ENCODE results near the gene RPS5. TPM values are rescaled to one million over a fixed set of nuclear protein-coding genes. Genes with fewer than 3 reads are reported as not detected.

Gene RPS5
- total and polyA plus RNA-seq, 7 experiments from 2014 or later: 911 to 1,925 (median 1,596) TPM

- no peaks in the 10 kb centered on the region for H3K9me3 Mint-ChIP-seq
- peaks cover 16 to 34% (median 27%) of the 10 kb centered on the region in 7 donors for H3K4me1 Mint-ChIP-seq
- CTCF ChIA-PET: interaction anchor here (0.8 kb wide), 1 partner anchor 16 kb away, joined by 3 read pairs; the partner anchor contains the start of gene ZNF497
- no peaks in the 10 kb centered on the region for H3K27me3 ChIP-seq (ENCODE audit: control insufficient read depth in 2 of 2, insufficient read depth in 2 of 2, low read length in 2 of 2)
- DNase-seq (peak in 1 of 9 donors; percentile 5), ATAC-seq (no peak)
- H3K4me1 ChIP-seq (ENCODE audit: control insufficient read depth in 2 of 2, insufficient read depth in 2 of 2, low read length in 2 of 2): peaks cover 14 to 20% of the 10 kb centered on the region in 2 donors
- H3K4me3 Mint-ChIP-seq: peak overlapping the region; percentile 87 to 98 (median 91)
- no peak overlapping the region for H3K4me3 ChIP-seq (ENCODE audit: low read length)
- no peak overlapping the region for H3K27ac ChIP-seq (ENCODE audit: low read depth, low read length)
- POLR2A ChIA-PET: interaction anchor here (1.5 to 3.5 kb wide), 2 partner anchors 10 to 16 kb away, joined by 4 to 34 read pairs; partner anchors contain the start of gene ZNF497
- H3K36me3 ChIP-seq (ENCODE audit: control insufficient read depth in 2 of 3, insufficient read depth in 3 of 3, low read length in 3 of 3): no peaks in the 10 kb centered on the region
- peaks cover 0 to 2% (median 0%) of the 10 kb centered on the region in 5 donors for H3K36me3 Mint-ChIP-seq
- H3K27me3 Mint-ChIP-seq: no peaks in the 10 kb centered on the region
- H3K27ac Mint-ChIP-seq: peak overlapping the region in 7 of 9 donors; percentile 93 to 95 (median 94)
- no peaks in the 10 kb centered on the region for H3K9me3 ChIP-seq (ENCODE audit: control insufficient read depth in 2 of 3, low read length in 3 of 3)
- intact Hi-C loops (cut with micrococcal nuclease): no loop called here
Observed at GRCh38 chr19:58379246-58379645, 7.8 kb upstream of the RPS5 start.

- Histone ChIP-seq H3K27ac (ENCODE audit: low read depth, low read length) (peak overlapping the region; percentile 96), H3K27me3 (ENCODE audit: control insufficient read depth in 2 of 2, insufficient read depth in 2 of 2, low read length in 2 of 2) (no peaks in the 10 kb centered on the region), H3K4me1 (ENCODE audit: control insufficient read depth in 2 of 2, insufficient read depth in 2 of 2, low read length in 2 of 2) (peaks cover 14 to 20% of the 10 kb centered on the region in 2 donors), H3K9me3 (ENCODE audit: control insufficient read depth in 2 of 3, low read length in 3 of 3) (no peaks in the 10 kb centered on the region), H3K4me3 (ENCODE audit: low read length) (peak overlapping the region; percentile 97), H3K36me3 (ENCODE audit: control insufficient read depth in 2 of 3, insufficient read depth in 3 of 3, low read length in 3 of 3) (no peaks in the 10 kb centered on the region)
- Mint-ChIP-seq H3K9me3 (no peaks in the 10 kb centered on the region), H3K27ac (peak overlapping the region; percentile 91 to 95 (median 94)), H3K4me3 (peak overlapping the region; percentile 87 to 98 (median 91)), H3K4me1 (peaks cover 16 to 34% (median 28%) of the 10 kb centered on the region in 7 donors), H3K27me3 (no peaks in the 10 kb centered on the region), H3K36me3 (peaks cover 0 to 2% (median 0%) of the 10 kb centered on the region in 5 donors)
- intact Hi-C loops (cut with micrococcal nuclease): loop anchor here (2.0 to 10.0 kb wide), 5 partner anchors 33 to 1099 kb away; partner anchors contain the start of genes ZNF324 (in 1 of the 2), ZNF417 (in 1 of the 2), ZNF419 (in 1 of the 2) and ZNF460 (in 1 of the 2)
- DNase-seq (no peak), ATAC-seq (no peak)
- ChIA-PET CTCF (interaction anchor here (0.8 kb wide), 1 partner anchor 17 kb away, joined by 3 read pairs; the partner anchor contains the start of gene ZNF497), POLR2A (interaction anchor here (0.7 to 3.5 kb wide), 4 partner anchors 10 to 121 kb away, joined by 3 to 34 read pairs (median 4); partner anchors contain the start of genes ZNF497 and ZNF584)
Observed at GRCh38 chr19:58380037-58380661, 6.9 kb upstream of the RPS5 start.

GRCh38 chr19:58380662-58381459, 6.2 kb upstream of the RPS5 start, which contains the start of gene ZNF837:
TSS of gene ZNF837 (minus strand) at chr19:58381030. CDS start at chr19:58369332, 11,698 bp downstream.
- ChIA-PET POLR2A (interaction anchor here (0.5 to 3.5 kb wide), 14 partner anchors 10 to 699 kb away, joined by 3 to 34 read pairs (median 4); partner anchors contain the start of genes TRIM28, ZNF132, ZNF497 and ZNF551), CTCF (no interaction called here)
- Histone ChIP-seq H3K27ac (ENCODE audit: low read depth, low read length) (peak within 1 kb of the TSS; percentile 96), H3K27me3 (ENCODE audit: control insufficient read depth in 2 of 2, insufficient read depth in 2 of 2, low read length in 2 of 2) (no peaks in the 10 kb centered on the region), H3K9me3 (ENCODE audit: control insufficient read depth in 2 of 3, low read length in 3 of 3) (no peaks in the 10 kb centered on the region), H3K36me3 (ENCODE audit: control insufficient read depth in 2 of 3, insufficient read depth in 3 of 3, low read length in 3 of 3) (no peaks in the 10 kb centered on the region), H3K4me1 (ENCODE audit: control insufficient read depth in 2 of 2, insufficient read depth in 2 of 2, low read length in 2 of 2) (peaks cover 21 to 25% of the 10 kb centered on the region in 2 donors), H3K4me3 (ENCODE audit: low read length) (peak within 1 kb of the TSS; percentile 97)
- peak; percentile 90 to 100 (median 98) for DNase-seq
- Mint-ChIP-seq H3K36me3 (peaks cover 0 to 2% (median 0%) of the 10 kb centered on the region in 5 donors), H3K27ac (peak within 1 kb of the TSS; percentile 93 to 97 (median 97)), H3K27me3 (no peaks in the 10 kb centered on the region), H3K9me3 (no peaks in the 10 kb centered on the region), H3K4me1 (peaks cover 22 to 40% (median 33%) of the 10 kb centered on the region in 7 donors), H3K4me3 (peak within 1 kb of the TSS; percentile 87 to 98 (median 91))
- peak; percentile 93 for ATAC-seq
- intact Hi-C loops (cut with micrococcal nuclease): loop anchor here (1.0 to 10.0 kb wide), 23 partner anchors 19 to 1100 kb away; partner anchors contain the start of genes ERVK3-1 (in 2 of the 2), ZNF132 (in 2 of the 2), ZNF274 (in 2 of the 2) and ZNF324 (in 2 of the 2)

GRCh38 chr19:58381460-58382212, 5.4 kb upstream of the RPS5 start:
- Mint-ChIP-seq H3K9me3 (no peaks in the 10 kb centered on the region), H3K36me3 (peaks cover 0 to 2% (median 0%) of the 10 kb centered on the region in 5 donors), H3K27me3 (no peaks in the 10 kb centered on the region), H3K27ac (peak overlapping the region; percentile 93 to 97 (median 97)), H3K4me1 (peaks cover 23 to 44% (median 38%) of the 10 kb centered on the region in 7 donors), H3K4me3 (peak overlapping the region; percentile 87 to 98 (median 91))
- H3K4me3 ChIP-seq (ENCODE audit: low read length): peak overlapping the region; percentile 97
- DNase-seq (peak in 1 of 9 donors; percentile 10), ATAC-seq (no peak)
- ChIA-PET CTCF (interaction anchor here (0.6 kb wide), 1 partner anchor 140 kb away, joined by 3 read pairs; no protein-coding TSS in a partner anchor), POLR2A (interaction anchor here (0.5 to 2.3 kb wide), 13 partner anchors 9 to 700 kb away, joined by 3 to 12 read pairs (median 4); partner anchors contain the start of genes TRIM28, ZNF132, ZNF497 and ZNF551)
- H3K27ac ChIP-seq (ENCODE audit: low read depth, low read length): peak overlapping the region; percentile 96
- H3K4me1 ChIP-seq (ENCODE audit: control insufficient read depth in 2 of 2, insufficient read depth in 2 of 2, low read length in 2 of 2): peaks cover 25 to 30% of the 10 kb centered on the region in 2 donors
- no peaks in the 10 kb centered on the region for H3K36me3 ChIP-seq (ENCODE audit: control insufficient read depth in 2 of 3, insufficient read depth in 3 of 3, low read length in 3 of 3)
- intact Hi-C loops (cut with micrococcal nuclease): loop anchor here (1.0 to 10.0 kb wide), 23 partner anchors 19 to 1101 kb away; partner anchors contain the start of genes ERVK3-1 (in 2 of the 2), ZNF132 (in 2 of the 2), ZNF274 (in 2 of the 2) and ZNF324 (in 2 of the 2)
- no peaks in the 10 kb centered on the region for H3K9me3 ChIP-seq (ENCODE audit: control insufficient read depth in 2 of 3, low read length in 3 of 3)
- H3K27me3 ChIP-seq (ENCODE audit: control insufficient read depth in 2 of 2, insufficient read depth in 2 of 2, low read length in 2 of 2): no peaks in the 10 kb centered on the region

- H3K9me3 ChIP-seq (ENCODE audit: control insufficient read depth in 2 of 3, low read length in 3 of 3): no peaks in the 10 kb centered on the region
- peaks cover 0 to 3% (median 0%) of the 10 kb centered on the region in 5 donors for H3K27me3 Mint-ChIP-seq
- H3K9me3 Mint-ChIP-seq: no peaks in the 10 kb centered on the region
- POLR2A ChIA-PET: interaction anchor here (2.3 kb wide), 1 partner anchor 20 kb away, joined by 12 read pairs; the partner anchor contains the start of gene ZNF497
- peaks cover 0 to 1% (median 0%) of the 10 kb centered on the region in 3 experiments for H3K36me3 ChIP-seq (ENCODE audit: control insufficient read depth in 2 of 3, insufficient read depth in 3 of 3, low read length in 3 of 3)
- CTCF ChIA-PET: no interaction called here
- H3K27ac Mint-ChIP-seq: peak overlapping the region in 4 of 9 donors; percentile 19 to 93 (median 52)
- peaks cover 0 to 4% (median 0%) of the 10 kb centered on the region in 5 donors for H3K36me3 Mint-ChIP-seq
- H3K4me3 ChIP-seq (ENCODE audit: low read length): no peak overlapping the region
- H3K4me1 ChIP-seq (ENCODE audit: control insufficient read depth in 2 of 2, insufficient read depth in 2 of 2, low read length in 2 of 2): peaks cover 30 to 37% of the 10 kb centered on the region in 2 donors
- ATAC-seq (no peak), DNase-seq (peak in 1 of 9 donors; percentile 5)
- H3K27ac ChIP-seq (ENCODE audit: low read depth, low read length): no peak overlapping the region
- intact Hi-C loops (cut with micrococcal nuclease): loop anchor here in 1 of 2 donors (5.0 to 10.0 kb wide), 3 partner anchors 36 to 898 kb away; partner anchors contain the start of genes ZNF417 and ZNF419
- H3K4me3 Mint-ChIP-seq: peak overlapping the region in 4 of 10 donors; percentile 17 to 93 (median 53)
- peaks cover 26 to 58% (median 48%) of the 10 kb centered on the region in 7 donors for H3K4me1 Mint-ChIP-seq
- no peaks in the 10 kb centered on the region for H3K27me3 ChIP-seq (ENCODE audit: control insufficient read depth in 2 of 2, insufficient read depth in 2 of 2, low read length in 2 of 2)
Observed at GRCh38 chr19:58382997-58383603, 4.0 kb upstream of the RPS5 start.

Measured in naive thymus-derived CD4-positive, alpha-beta T cell (primary cell).